SK-N-SH (cell line): ENCODE data around the gene NCOA5. TPM values are rescaled to one million over a fixed set of nuclear protein-coding genes. Genes with fewer than 3 reads are reported as not detected.
A peak's percentile ranks its signal among the peaks of the same experiment; 100 is the strongest.

Source experiments
- CTCF ChIA-PET: fragments of 300-600, 350-600 bp; formaldehyde crosslinking; extraction: SDS; loops from one replicate; lab custom pipeline; 2021; lab: Yijun Ruan, JAX
- POLR2A ChIA-PET: fragments of 350-600 bp; sonication (Branson Sonifier 250); formaldehyde crosslinking; extraction: SDS; loops from one replicate; lab custom pipeline; 2020; ENCODE audit warnings: antibody characterized with exemption, inconsistent platforms; lab: Yijun Ruan, JAX
- DNase-seq: peaks from one replicate; pipeline ENCODE4 v3.0.0; 2012
- H2AFZ ChIP-seq: fragments of 200-600 bp; sonication (generic); 2 replicates; pipeline ENCODE4 v1.8.1; 2016; ENCODE audit warnings: antibody characterized with exemption, mild to moderate bottlenecking, low read depth
- H3F3A ChIP-seq: fragments of 200-600 bp; sonication (generic); replicated peaks from 2 replicates; pipeline ENCODE3; 2016; ENCODE audit warnings: antibody characterized with exemption, mild to moderate bottlenecking; ENCODE audit not compliant: insufficient read depth
- H3K27ac ChIP-seq, 2 experiments: fragments of 200-500 bp in 1 of 2; fragments of 200-600 bp in 1 of 2; sonication (Bioruptor generic) in 1 of 2; sonication (generic), shearing (Covaris generic) in 1 of 2; 2 replicates each; pipeline versions ENCODE4 v1.5.1 to v1.6.1; 2014 to 2016; ENCODE audit warnings: low read depth in 2 of 2, inconsistent platforms in 1 of 2, low read length in 1 of 2, mild to moderate bottlenecking in 1 of 2, mixed read lengths in 1 of 2
- H3K27me3 ChIP-seq: fragments of 200-600 bp; sonication (generic), shearing (Covaris generic); 2 replicates; pipeline ENCODE4 v1.6.1; 2016; ENCODE audit warnings: mixed run types; ENCODE audit not compliant: insufficient read depth
- H3K36me3 ChIP-seq, 2 experiments: fragments of 200-500 bp in 1 of 2; fragments of 200-600 bp in 1 of 2; sonication (Bioruptor generic) in 1 of 2; sonication (generic) in 1 of 2; replicated peaks in 1 of 2; 2 replicates each; pipeline versions ENCODE3 to v1.5.1; 2014 to 2016; ENCODE audit warnings: low read length in 1 of 2, mild to moderate bottlenecking in 1 of 2; ENCODE audit not compliant: insufficient read depth in 2 of 2, control insufficient read depth in 1 of 2
- H3K4me1 ChIP-seq, 2 experiments: fragments of 200-500 bp in 1 of 2; fragments of 200-600 bp in 1 of 2; sonication (Bioruptor generic) in 1 of 2; sonication (generic), shearing (Covaris generic) in 1 of 2; 2 replicates each; pipeline versions ENCODE4 v1.5.1 to v1.6.1; 2014 to 2016; ENCODE audit warnings: low read depth in 1 of 2, low read length in 1 of 2, mixed run types in 1 of 2; ENCODE audit not compliant: insufficient read depth in 2 of 2, control insufficient read depth in 1 of 2
- H3K4me2 ChIP-seq: fragments of 200-600 bp; sonication (generic), shearing (Covaris generic); 2 replicates; pipeline ENCODE4 v1.6.1; 2017; ENCODE audit warnings: mixed run types
- H3K4me3 ChIP-seq, 2 experiments: fragments of 200-500 bp in 1 of 2; fragments of 200-600 bp in 1 of 2; sonication (Bioruptor generic) in 1 of 2; sonication (generic), shearing (Covaris generic) in 1 of 2; 2 replicates each; pipeline versions ENCODE4 v1.5.1 to v1.8.1; 2014 to 2016; ENCODE audit warnings: low read depth in 2 of 2, inconsistent platforms in 1 of 2, low read length in 1 of 2, mild to moderate bottlenecking in 1 of 2, mixed read lengths in 1 of 2, moderate library complexity in 1 of 2
- H3K79me2 ChIP-seq: fragments of 200-600 bp; sonication (generic); 2 replicates; pipeline ENCODE4 v1.8.1; 2017; ENCODE audit warnings: mild to moderate bottlenecking; ENCODE audit not compliant: insufficient read depth
- H3K9ac ChIP-seq: fragments of 200-600 bp; sonication (generic); 2 replicates; pipeline ENCODE4 v1.6.1; 2017; ENCODE audit warnings: mixed run types
- H3K9me2 ChIP-seq: fragments of 200-600 bp; sonication (generic); 2 replicates; pipeline ENCODE4 v1.6.1; 2017; ENCODE audit warnings: mixed run types
- H3K9me3 ChIP-seq: fragments of 200-600 bp; sonication (generic); 2 replicates; pipeline ENCODE4 v1.6.1; 2017; ENCODE audit warnings: mixed run types, mild to moderate bottlenecking, moderate library complexity
- H4K20me1 ChIP-seq: fragments of 200-600 bp; sonication (generic); 2 replicates; pipeline ENCODE4 v1.6.1; 2017; ENCODE audit warnings: mild to moderate bottlenecking, mixed run types; ENCODE audit not compliant: insufficient read depth
- CTCF ChIP-seq: fragments of 200-600 bp; sonication (generic); IDR thresholded peaks from 2 replicates; pipeline ENCODE4 v1.6.1; 2017; ENCODE audit warnings: antibody characterized with exemption, mild to moderate bottlenecking, moderate library complexity
- NRF1 ChIP-seq: IDR thresholded peaks from 2 replicates; pipeline ENCODE4 v1.6.1; 2012; ENCODE audit warnings: low read depth, mild to moderate bottlenecking, low read length
- RAD21 ChIP-seq: IDR thresholded peaks from 2 replicates; pipeline ENCODE4 v1.6.1; 2012; ENCODE audit warnings: mild to moderate bottlenecking, low read length
- RCOR1 ChIP-seq: fragments of 150-350 bp; IDR thresholded peaks from 2 replicates; pipeline ENCODE4 v1.6.1; 2017; ENCODE audit warnings: antibody characterized with exemption, low read length
- REST ChIP-seq: IDR thresholded peaks from 2 replicates; pipeline ENCODE4 v1.6.1; 2012; ENCODE audit warnings: mild to moderate bottlenecking, low read depth, low read length, moderate library complexity
- RXRA ChIP-seq: IDR thresholded peaks from 2 replicates; pipeline ENCODE4 v1.4.0; 2012; ENCODE audit warnings: low read depth, mild to moderate bottlenecking, borderline replicate concordance
- SIN3A ChIP-seq: IDR thresholded peaks from 2 replicates; pipeline ENCODE4 v1.6.1; 2012; ENCODE audit warnings: low read depth, mild to moderate bottlenecking, low read length, moderate library complexity, borderline replicate concordance
- SMC3 ChIP-seq: IDR thresholded peaks from 2 replicates; pipeline ENCODE4 v1.6.1; 2012; ENCODE audit warnings: low read depth, low read length, improper control_type of control experiment
- TAF1 ChIP-seq: IDR thresholded peaks from 2 replicates; pipeline ENCODE4 v1.6.1; 2012; ENCODE audit warnings: low read depth, mild to moderate bottlenecking, low read length, moderate library complexity, borderline replicate concordance
- USF2 ChIP-seq: fragments of 150-350 bp; IDR thresholded peaks from 2 replicates; pipeline ENCODE4 v1.6.1; 2017; ENCODE audit warnings: antibody characterized with exemption, low read length, low read depth, borderline replicate concordance
- YY1 ChIP-seq: IDR thresholded peaks from 2 replicates; pipeline ENCODE4 v1.4.0; 2012; ENCODE audit warnings: low read depth, mild to moderate bottlenecking
- WGBS: methylation state at CpG from one replicate; pipeline ENCODE4 v1.1.6; 2017; ENCODE audit warnings: low lambda C conversion rate; 5-methylcytosine and 5-hydroxymethylcytosine counted together
- polyA plus RNA-seq, 3 experiments: library from polyadenylated mRNA; depleted of rRNA; stranded (reverse); fragments of >200 nt; gene quantifications; 2 replicates each; pipeline ENCODE4 v1.2.3, GENCODE V29; 2012
- TF ChIP-seq, protein P1 (sequence below): fragments of 150-350 bp; IDR thresholded peaks from 2 replicates; pipeline ENCODE4 v1.6.1; 2016; ENCODE audit warnings: mild to moderate bottlenecking, low read depth, low read length

NCOA5 gene
- polyA plus RNA-seq, 1 of the 3 experiments (the other 2 are of a cell fraction) = 20.4 TPM

GRCh38 chr20:46128310-46129151 is 38.8 kb upstream of the NCOA5 start:
- POLR2A ChIA-PET = interaction anchor here (1.0 kb wide), 1 partner anchor 217 kb away, joined by 3 read pairs; no protein-coding TSS in a partner anchor
- Histone ChIP-seq H3K27me3 (peaks cover 30% of the 10 kb centered on the region; the same call in 1 of the 2 replicates), H3K4me1 (peaks cover 0 to 9% of the 10 kb centered on the region in 2 experiments; a peak in 1 of 4 replicates), H3K4me2 (no peak overlapping the region), H3F3A (no peaks in the 10 kb centered on the region), H3K4me3 (peak overlapping the region in 1 of 2 experiments; percentile 32; a peak in 2 of 4 replicates), H3K9me3 (no peaks in the 10 kb centered on the region), H3K9me2 (no peaks in the 10 kb centered on the region), H3K27ac (no peak overlapping the region), H3K79me2 (no peaks in the 10 kb centered on the region), H3K36me3 (no peaks in the 10 kb centered on the region), H2AFZ (no peak overlapping the region), H3K9ac (no peak overlapping the region), H4K20me1 (no peaks in the 10 kb centered on the region)
- CTCF ChIA-PET = interaction anchor here (0.6 to 8.1 kb wide), 99 partner anchors 9 to 552 kb away, joined by 3 to 347 read pairs (median 5); partner anchors contain the start of genes CDH22 and SLC12A5
- DNase-seq = peak; percentile 89
- 7% methylated on average over 12 of the region's 16 CpGs for WGBS
- TF ChIP-seq NRF1 = no peak
- TF ChIP-seq YY1 = no peak
- TF ChIP-seq REST = no peak
- TF ChIP-seq RXRA = no peak
- TF ChIP-seq, protein P1, sequence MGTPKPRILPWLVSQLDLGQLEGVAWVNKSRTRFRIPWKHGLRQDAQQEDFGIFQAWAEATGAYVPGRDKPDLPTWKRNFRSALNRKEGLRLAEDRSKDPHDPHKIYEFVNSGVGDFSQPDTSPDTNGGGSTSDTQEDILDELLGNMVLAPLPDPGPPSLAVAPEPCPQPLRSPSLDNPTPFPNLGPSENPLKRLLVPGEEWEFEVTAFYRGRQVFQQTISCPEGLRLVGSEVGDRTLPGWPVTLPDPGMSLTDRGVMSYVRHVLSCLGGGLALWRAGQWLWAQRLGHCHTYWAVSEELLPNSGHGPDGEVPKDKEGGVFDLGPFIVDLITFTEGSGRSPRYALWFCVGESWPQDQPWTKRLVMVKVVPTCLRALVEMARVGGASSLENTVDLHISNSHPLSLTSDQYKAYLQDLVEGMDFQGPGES = no peak
- no peak for TF ChIP-seq RCOR1
- TF ChIP-seq SIN3A = no peak
- TF ChIP-seq SMC3 = peak; percentile 51; the same call in 1 of the 2 replicates
- TF ChIP-seq CTCF = peak; percentile 70
- no peak for TF ChIP-seq TAF1
- TF ChIP-seq USF2 = no peak
- TF ChIP-seq RAD21 = peak; percentile 77
